Central memory CD8-positive, alpha-beta T cell (primary cell): ENCODE data around the gene ZNF483.
"Not testable (repeated sequence)": the region's sequence is repeated elsewhere in the genome, so short reads cannot be mapped to it uniquely, and the experiment has no call there.

Experiments used
- ATAC-seq: fragments of 150-1000 bp; cut with Tn5 transposase; replicated peaks from 2 replicates; pipeline ENCODE4 v1.10.0; 2022; ENCODE audit warnings: mild to moderate bottlenecking, moderate FRiP score, moderate number of reproducible peaks; ENCODE audit not compliant: poor library complexity, severe bottlenecking; ENCODE audit errors: extremely low read depth
- DNase-seq, 2 donors: peaks; one replicate each; pipeline ENCODE4 v3.0.0; 2021; ENCODE audit warnings: low spot score in 2 of 2
- H3K27ac Mint-ChIP-seq: one replicate; pipeline ENCODE4 v1.8.0; 2022; ENCODE audit warnings: low read depth, mild to moderate bottlenecking, moderate library complexity, mixed read lengths
- H3K27me3 Mint-ChIP-seq: one replicate; pipeline ENCODE4 v1.8.0; 2022; ENCODE audit warnings: mixed read lengths
- H3K36me3 Mint-ChIP-seq: one replicate; pipeline ENCODE4 v1.8.0; 2022; ENCODE audit warnings: mild to moderate bottlenecking, moderate library complexity, mixed read lengths; ENCODE audit not compliant: insufficient read depth
- H3K4me1 Mint-ChIP-seq: one replicate; pipeline ENCODE4 v1.8.0; 2022; ENCODE audit warnings: mixed read lengths
- H3K4me3 Mint-ChIP-seq: one replicate; pipeline ENCODE4 v1.8.0; 2022; ENCODE audit warnings: mild to moderate bottlenecking, moderate library complexity, mixed read lengths
- H3K9me3 Mint-ChIP-seq: one replicate; pipeline ENCODE4 v1.8.0; 2022; ENCODE audit warnings: mixed read lengths

Gene ZNF483

GRCh38 chr9:111502506-111502905 is 22.5 kb upstream of the ZNF483 start:
- Mint-ChIP-seq H3K36me3 (no peaks in the 10 kb centered on the region), H3K4me1 (no peaks in the 10 kb centered on the region), H3K9me3 (no peaks in the 10 kb centered on the region), H3K27me3 (peaks cover 27% of the 10 kb centered on the region), H3K27ac (no peak overlapping the region), H3K4me3 (no peak overlapping the region)
- DNase-seq (no peak), ATAC-seq (no peak)

GRCh38 chr9:111511581-111511980 is 13.4 kb upstream of the ZNF483 start:
- not testable (repeated sequence) for H3K9me3 Mint-ChIP-seq, H3K4me1 Mint-ChIP-seq, H3K27ac Mint-ChIP-seq, H3K36me3 Mint-ChIP-seq, DNase-seq, ATAC-seq, H3K4me3 Mint-ChIP-seq
- peaks cover 25% of the 10 kb centered on the region for H3K27me3 Mint-ChIP-seq

GRCh38 chr9:111514967-111515366 is 10.0 kb upstream of the ZNF483 start:
- Mint-ChIP-seq H3K36me3 (no peaks in the 10 kb centered on the region), H3K27me3 (peaks cover 21% of the 10 kb centered on the region), H3K4me1 (no peaks in the 10 kb centered on the region), H3K4me3 (no peak overlapping the region), H3K9me3 (peaks cover 9% of the 10 kb centered on the region), H3K27ac (no peak overlapping the region)
- no peak for ATAC-seq
- no peak for DNase-seq

GRCh38 chr9:111516061-111516465 is 8.9 kb upstream of the ZNF483 start:
- H3K4me3 Mint-ChIP-seq = no peak overlapping the region
- no peak for DNase-seq
- no peak overlapping the region for H3K27ac Mint-ChIP-seq
- no peak for ATAC-seq
- H3K9me3 Mint-ChIP-seq = peaks cover 3% of the 10 kb centered on the region
- no peaks in the 10 kb centered on the region for H3K36me3 Mint-ChIP-seq
- H3K4me1 Mint-ChIP-seq = no peaks in the 10 kb centered on the region
- H3K27me3 Mint-ChIP-seq = peaks cover 10% of the 10 kb centered on the region

GRCh38 chr9:111524731-111525055 is 286 bp upstream of the ZNF483 start:
- Mint-ChIP-seq H3K4me1 (peaks cover 11% of the 10 kb centered on the region), H3K4me3 (peak overlapping the region; percentile 87), H3K36me3 (peaks cover 13% of the 10 kb centered on the region), H3K27ac (peak overlapping the region; percentile 90), H3K9me3 (no peaks in the 10 kb centered on the region), H3K27me3 (no peaks in the 10 kb centered on the region)
- DNase-seq = no peak
- no peak for ATAC-seq

GRCh38 chr9:111527347-111527746 is 2.4 kb downstream of the ZNF483 start:
- H3K27ac Mint-ChIP-seq = no peak overlapping the region
- no peaks in the 10 kb centered on the region for H3K27me3 Mint-ChIP-seq
- no peak overlapping the region for H3K4me3 Mint-ChIP-seq
- no peak for DNase-seq
- H3K4me1 Mint-ChIP-seq = peaks cover 11% of the 10 kb centered on the region
- no peak for ATAC-seq
- no peaks in the 10 kb centered on the region for H3K9me3 Mint-ChIP-seq
- peaks cover 15% of the 10 kb centered on the region for H3K36me3 Mint-ChIP-seq

- peaks cover 16% of the 10 kb centered on the region for H3K36me3 Mint-ChIP-seq
- no peak overlapping the region for H3K4me3 Mint-ChIP-seq
- H3K27ac Mint-ChIP-seq = no peak overlapping the region
- ATAC-seq = no peak
- peaks cover 11% of the 10 kb centered on the region for H3K4me1 Mint-ChIP-seq
- DNase-seq = no peak
- no peaks in the 10 kb centered on the region for H3K27me3 Mint-ChIP-seq
- H3K9me3 Mint-ChIP-seq = peaks cover 5% of the 10 kb centered on the region
Measured at GRCh38 chr9:111529787-111530186, 4.8 kb downstream of the ZNF483 start.

GRCh38 chr9:111531716-111532115 is 6.7 kb downstream of the ZNF483 start:
- Mint-ChIP-seq H3K4me1 (no peaks in the 10 kb centered on the region), H3K9me3 (peaks cover 5% of the 10 kb centered on the region), H3K27ac (no peak overlapping the region), H3K36me3 (peaks cover 7% of the 10 kb centered on the region), H3K27me3 (no peaks in the 10 kb centered on the region), H3K4me3 (no peak overlapping the region)
- no peak for DNase-seq
- no peak for ATAC-seq

GRCh38 chr9:111533099-111533790 is 8.3 kb downstream of the ZNF483 start:
- Mint-ChIP-seq H3K4me1 (no peaks in the 10 kb centered on the region), H3K27ac (no peak overlapping the region), H3K9me3 (peaks cover 5% of the 10 kb centered on the region), H3K36me3 (peaks cover 7% of the 10 kb centered on the region), H3K4me3 (no peak overlapping the region), H3K27me3 (no peaks in the 10 kb centered on the region)
- ATAC-seq = no peak
- DNase-seq = no peak

GRCh38 chr9:111542497-111543254 is 17.7 kb downstream of the ZNF483 start:
- ATAC-seq (no peak), DNase-seq (no peak)
- peaks cover 26% of the 10 kb centered on the region for H3K9me3 Mint-ChIP-seq
- no peaks in the 10 kb centered on the region for H3K36me3 Mint-ChIP-seq
- H3K4me1 Mint-ChIP-seq = no peaks in the 10 kb centered on the region
- no peak overlapping the region for H3K4me3 Mint-ChIP-seq
- H3K27me3 Mint-ChIP-seq = no peaks in the 10 kb centered on the region
- H3K27ac Mint-ChIP-seq = no peak overlapping the region

GRCh38 chr9:111548623-111549022 is 23.6 kb downstream of the ZNF483 start:
- H3K4me1 Mint-ChIP-seq = no peaks in the 10 kb centered on the region
- H3K9me3 Mint-ChIP-seq = peaks cover 28% of the 10 kb centered on the region
- ATAC-seq = no peak
- no peak for DNase-seq
- no peak overlapping the region for H3K27ac Mint-ChIP-seq
- H3K4me3 Mint-ChIP-seq = no peak overlapping the region
- H3K27me3 Mint-ChIP-seq = no peaks in the 10 kb centered on the region
- no peaks in the 10 kb centered on the region for H3K36me3 Mint-ChIP-seq

- not testable (repeated sequence) for H3K4me3 Mint-ChIP-seq, H3K4me1 Mint-ChIP-seq, H3K36me3 Mint-ChIP-seq, H3K27me3 Mint-ChIP-seq, ATAC-seq, H3K27ac Mint-ChIP-seq, DNase-seq
- peaks cover 20% of the 10 kb centered on the region for H3K9me3 Mint-ChIP-seq
Measured at GRCh38 chr9:111555425-111555824, 30.4 kb downstream of the ZNF483 start.

- Mint-ChIP-seq H3K4me3 (no peak overlapping the region), H3K4me1 (no peaks in the 10 kb centered on the region), H3K9me3 (peaks cover 15% of the 10 kb centered on the region), H3K27me3 (no peaks in the 10 kb centered on the region), H3K27ac (no peak overlapping the region), H3K36me3 (peaks cover 2% of the 10 kb centered on the region)
- DNase-seq (no peak), ATAC-seq (no peak)
Measured at GRCh38 chr9:111559000-111559610, 34.1 kb downstream of the ZNF483 start.
